ENCODE data around the gene GSDME.

The GSDME gene

DNA sequence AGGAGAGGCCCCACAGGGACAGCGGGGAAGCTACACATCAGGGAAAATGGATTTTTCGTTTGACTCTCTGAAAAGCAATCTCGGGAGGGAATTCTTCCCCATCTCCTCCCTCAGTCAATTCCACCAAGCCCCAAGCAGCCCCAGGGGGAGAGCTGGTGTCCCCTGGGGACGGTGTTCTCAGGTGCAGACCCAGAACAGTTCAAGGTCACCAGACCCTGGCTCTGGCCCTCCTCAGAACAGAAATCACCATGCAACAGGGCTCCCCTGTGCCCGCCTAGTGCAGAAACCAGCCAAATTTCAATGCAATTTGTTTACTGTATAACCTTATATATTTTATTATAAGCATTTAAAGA, 34.1 kb downstream of the GSDME start:
- no peak for DNase-seq (ENCODE audit: low read depth, low spot score)

DNA sequence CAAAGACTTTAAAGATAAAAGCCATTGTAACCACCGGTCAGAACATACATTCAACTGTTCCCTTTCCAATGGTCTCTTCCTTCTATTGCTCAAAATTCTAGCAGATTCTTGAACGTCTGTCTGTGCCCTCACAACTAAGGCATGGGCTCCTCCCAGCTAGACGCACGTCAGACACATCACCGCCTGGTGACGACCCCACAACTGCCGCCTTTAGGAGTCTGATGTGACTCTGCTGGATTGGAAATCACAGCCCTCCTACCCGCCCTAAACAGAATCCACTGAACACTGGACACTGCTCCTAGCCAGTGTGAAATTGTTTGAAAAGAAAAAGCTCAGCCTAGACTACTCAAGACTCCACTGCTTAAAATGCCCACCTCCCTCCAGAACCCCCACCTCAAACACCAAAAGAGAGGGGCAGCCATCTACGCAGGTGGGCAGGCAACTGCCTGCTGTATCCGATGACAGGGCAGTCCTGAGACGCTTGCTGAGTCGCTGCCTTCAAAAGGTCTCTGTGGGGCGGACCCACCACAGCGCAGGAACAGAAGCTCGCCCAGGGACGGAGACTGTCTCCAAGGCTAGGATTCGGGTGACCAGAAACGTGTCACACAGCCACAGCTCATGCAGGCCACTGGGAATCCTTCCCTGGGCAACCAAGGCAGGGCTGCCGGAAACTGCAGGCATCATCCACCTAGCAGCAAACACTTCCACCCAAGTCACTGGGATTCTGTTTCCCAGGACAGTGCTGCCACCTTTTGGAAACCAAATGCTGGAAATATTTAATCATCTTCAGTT, 34.7 kb downstream of the GSDME start:
- DNase-seq (ENCODE audit: low read depth, low spot score) = no peak

DNA sequence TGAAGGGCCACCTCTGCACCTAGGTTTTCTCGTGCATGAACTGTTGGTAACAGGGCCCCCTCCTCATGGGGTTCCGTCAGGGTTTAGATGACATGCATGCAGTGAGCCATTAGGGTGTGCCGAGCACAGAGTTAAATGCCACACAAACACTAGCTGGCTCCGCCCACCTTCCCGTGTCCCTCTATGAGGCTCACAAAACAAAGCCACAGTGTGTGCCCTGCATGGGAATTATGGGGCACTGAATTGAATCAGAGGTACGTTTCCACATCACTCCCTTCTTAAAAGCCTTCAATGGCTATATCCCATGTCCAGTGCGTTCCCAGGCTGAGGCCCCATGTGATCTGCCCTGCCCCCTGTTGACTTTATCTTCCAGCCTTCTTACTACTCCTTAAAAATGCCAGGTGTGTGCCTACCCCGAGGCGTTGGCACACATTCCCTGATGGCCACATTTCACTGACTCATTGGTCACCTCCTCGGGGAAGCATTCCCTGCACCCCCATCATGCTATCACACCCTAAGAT, 35.7 kb downstream of the GSDME start:
- no peak for DNase-seq (ENCODE audit: low read depth, low spot score)

DNA sequence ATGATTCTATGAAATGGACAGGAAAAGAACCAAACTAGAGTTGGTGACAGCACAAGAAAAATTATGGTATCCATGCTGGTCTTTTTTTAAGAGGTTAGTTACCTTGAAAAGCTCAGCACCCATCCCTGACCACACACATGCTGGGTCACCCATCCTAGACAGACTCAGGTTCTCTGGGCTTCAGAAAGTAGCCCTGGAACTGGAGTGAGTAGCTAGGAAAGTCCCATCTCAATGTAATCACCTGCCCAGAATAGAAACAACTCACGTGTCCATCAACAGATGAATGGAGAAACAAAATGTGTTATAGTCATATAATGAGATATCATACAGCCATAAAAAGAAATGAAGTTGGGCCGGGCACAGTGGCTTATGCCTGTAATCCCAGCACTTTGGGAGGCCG, 37.0 kb downstream of the GSDME start:
- DNase-seq (ENCODE audit: low read depth, low spot score) = no peak

DNA sequence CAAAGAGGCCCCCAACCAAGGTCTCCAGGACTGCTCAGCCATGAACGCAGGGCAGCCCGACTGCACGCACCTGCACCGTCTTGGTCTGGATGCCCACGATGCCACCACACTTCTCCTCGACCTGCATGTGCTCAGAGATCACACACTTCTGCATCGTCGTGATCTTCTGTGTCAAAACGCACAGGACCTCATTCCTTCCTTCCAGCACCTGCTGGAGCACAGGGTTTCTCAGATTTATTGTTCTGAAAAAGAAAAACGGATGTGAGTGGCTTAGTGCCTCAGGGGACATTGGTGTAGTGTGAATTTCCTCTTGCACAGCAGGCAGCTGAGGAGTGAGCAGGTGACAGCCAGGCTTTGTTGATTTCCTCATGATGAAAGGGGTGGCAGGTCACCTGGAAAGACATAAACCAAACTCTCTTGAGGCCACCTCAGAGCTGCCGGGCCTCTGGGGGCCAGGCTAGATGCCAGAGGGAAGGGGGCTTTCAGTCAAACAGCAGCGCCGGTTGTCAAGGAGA, 38.2 kb downstream of the GSDME start:
- DNase-seq (ENCODE audit: low read depth, low spot score) = no peak

DNA sequence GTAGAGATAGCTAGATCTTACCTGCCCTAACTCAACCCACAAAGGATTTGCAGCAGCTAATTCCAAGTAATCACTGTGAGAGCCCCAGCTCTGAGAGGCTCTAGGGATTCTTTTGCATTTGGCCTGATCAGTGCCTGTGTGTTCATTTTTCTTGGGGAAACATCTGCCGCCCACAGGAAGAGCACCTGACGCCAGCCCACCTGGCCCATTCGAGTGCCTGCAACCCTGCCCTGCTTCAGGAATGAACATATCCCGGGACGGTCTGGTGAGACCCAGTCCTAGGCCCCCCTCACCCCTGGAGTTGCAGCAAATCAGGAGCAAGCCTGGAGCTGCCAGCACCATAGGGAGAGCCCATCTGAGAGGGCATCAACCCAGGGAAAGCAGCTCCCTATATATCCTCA, 38.8 kb downstream of the GSDME start:
- no peak for DNase-seq (ENCODE audit: low read depth, low spot score)

DNA sequence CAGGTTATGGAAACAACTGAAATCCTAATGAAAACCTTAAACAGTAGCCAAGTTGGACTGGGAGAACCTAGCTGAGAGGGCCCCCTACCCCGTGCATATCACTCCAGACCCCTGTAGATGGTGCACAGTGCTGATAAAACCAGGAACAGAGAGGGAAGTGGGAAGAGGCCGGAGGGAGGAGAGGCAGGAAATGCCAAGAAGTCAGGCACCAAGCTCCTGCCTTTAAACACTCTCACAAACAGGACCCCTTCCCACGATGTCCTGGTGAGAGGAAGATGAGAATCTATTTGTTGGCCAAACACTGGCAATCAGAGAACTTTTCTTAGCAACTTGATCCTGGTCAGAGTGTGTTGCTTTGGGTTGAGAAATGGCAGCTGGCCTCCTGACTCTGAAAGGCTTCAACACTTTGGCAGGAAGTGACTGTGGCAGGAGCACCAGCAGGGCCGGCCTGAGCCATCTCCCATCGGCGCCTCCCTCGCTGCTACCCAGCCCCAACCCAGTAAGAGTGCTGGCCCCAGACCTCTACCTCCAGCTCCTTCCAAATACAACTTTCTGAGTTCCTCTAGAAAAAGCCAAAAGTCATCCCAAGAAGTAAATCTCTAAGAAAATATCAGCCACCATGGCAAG, 39.5 kb downstream of the GSDME start:
- DNase-seq (ENCODE audit: low read depth, low spot score) = no peak

DNA sequence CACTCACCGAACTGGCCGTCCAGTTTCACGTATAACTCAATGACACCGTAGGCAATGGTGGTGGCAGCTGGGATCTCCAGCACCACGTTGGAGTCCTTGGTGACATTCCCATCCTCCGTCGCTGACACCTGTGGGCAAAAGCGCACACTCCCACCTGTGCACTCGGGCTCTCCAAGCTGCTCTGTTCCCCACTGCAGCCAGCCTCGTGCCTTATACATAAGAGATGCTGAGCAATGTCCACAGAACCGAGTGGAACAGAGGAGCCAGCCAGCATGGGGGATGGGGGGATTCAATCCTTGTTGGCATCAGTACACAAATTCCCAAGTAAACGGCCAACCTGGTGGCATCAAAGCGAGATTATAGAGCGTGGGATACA, 40.0 kb downstream of the GSDME start:
- no peak for DNase-seq (ENCODE audit: low read depth, low spot score)

DNA sequence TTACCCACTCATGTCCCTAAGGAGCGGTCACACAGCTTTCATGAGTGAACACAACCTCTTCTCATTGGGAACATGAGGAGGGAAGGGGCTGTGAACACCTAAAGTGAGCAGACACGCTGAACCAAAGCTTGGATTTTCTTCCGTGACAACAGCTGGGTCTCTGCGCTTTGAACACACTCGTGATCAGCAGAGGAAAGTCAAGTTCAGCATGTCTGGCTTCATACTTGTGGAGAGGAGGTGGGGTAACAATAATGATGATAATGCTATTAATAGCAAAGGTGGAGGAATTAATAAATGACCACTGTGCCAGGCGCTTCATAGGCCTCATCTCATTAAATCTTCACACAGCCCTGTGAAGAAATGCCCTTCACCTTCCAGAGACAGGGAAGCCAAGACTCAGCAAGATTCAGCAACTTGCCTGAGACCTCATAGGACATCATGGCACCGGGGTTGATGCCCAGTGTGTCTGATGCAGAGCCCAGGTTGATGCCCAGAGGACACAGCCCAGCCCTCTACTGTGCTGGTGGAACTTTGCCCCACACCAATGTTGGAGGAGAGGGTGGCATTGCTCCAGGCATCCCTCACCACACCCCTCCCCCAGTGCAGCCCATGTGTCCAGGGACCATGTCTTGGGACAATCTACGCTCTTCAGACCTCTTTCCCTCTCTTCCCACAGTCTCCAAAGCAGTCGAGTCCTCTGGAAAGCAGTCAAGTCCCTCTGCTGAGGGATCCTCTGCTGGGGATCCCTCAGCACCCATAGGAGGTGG, 40.6 kb downstream of the GSDME start:
- no peak for DNase-seq (ENCODE audit: low read depth, low spot score)

DNA sequence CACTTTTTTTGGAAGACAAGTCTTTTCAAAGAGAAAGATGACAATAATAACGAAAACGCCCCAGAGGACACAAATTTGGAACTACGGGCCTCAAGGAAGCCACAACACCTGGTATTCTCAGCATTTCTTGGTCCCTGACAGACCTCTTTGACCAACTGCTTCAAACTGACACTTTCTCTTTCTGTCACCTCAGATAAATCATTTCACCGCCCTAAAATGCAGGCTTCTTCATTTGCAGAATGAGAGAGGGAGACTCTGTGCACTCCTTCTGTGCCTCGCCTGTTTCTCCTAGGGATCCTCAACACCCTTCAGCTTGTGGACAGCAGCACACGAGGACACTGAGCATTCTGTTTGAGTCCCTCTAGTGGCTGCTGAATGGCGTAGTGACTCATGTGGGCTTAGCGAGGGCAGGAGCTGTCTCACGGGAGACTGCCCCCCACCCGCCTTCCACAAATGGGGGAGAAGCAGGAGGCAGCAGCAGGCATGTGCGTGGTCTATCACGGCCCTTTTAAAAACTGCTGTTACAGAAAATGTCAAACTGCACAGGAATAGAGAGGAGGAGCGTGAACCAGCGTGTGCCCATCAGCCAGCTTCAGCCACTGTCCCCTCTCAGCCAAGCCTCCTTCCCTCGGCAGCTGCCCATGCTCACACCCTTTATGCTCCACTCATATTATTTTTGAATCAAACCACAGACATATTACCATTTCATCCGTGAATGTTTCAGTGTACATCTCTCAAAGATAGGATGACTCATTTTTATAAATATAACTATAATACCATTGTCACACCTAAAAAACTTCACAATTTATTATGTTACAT, 41.4 kb downstream of the GSDME start:
- no peak for DNase-seq (ENCODE audit: low read depth, low spot score)

DNA sequence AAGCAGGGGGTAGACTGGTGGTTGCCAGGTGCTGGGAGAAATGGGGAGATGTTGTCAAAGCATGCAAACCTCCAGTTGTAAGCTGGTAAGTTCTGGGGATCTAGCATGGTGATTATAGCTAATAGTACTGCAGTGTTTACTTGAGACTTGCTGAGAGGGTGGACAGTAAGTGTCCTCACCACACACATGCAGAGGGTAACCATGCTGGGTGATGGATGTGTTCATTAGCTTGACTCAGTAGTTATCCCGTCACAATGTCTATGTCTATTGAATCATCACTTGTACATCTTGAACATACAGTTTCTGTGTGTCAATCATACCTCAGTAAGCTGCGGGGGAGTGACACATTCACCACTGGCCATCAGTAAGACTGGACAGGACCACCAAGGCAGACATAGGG, 42.1 kb downstream of the GSDME start:
- DNase-seq (ENCODE audit: low read depth, low spot score) = no peak

DNA sequence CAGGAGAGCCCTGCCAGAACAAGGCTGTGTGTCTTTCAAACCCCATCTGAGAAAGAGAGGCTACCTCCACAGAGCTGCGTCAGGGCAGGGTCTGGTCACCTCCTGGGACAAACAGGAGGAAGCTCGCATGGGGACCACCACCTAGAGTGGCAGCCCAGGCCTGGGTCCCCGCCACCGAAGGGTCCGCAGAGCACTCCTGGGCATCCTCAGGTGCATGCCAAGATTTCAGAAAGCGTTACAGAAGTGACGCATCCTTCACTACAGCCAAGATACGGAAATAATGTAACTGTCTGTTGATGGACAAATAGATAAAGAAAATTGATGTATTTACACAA, 42.6 kb downstream of the GSDME start:
- no peak for DNase-seq (ENCODE audit: low read depth, low spot score)

DNA sequence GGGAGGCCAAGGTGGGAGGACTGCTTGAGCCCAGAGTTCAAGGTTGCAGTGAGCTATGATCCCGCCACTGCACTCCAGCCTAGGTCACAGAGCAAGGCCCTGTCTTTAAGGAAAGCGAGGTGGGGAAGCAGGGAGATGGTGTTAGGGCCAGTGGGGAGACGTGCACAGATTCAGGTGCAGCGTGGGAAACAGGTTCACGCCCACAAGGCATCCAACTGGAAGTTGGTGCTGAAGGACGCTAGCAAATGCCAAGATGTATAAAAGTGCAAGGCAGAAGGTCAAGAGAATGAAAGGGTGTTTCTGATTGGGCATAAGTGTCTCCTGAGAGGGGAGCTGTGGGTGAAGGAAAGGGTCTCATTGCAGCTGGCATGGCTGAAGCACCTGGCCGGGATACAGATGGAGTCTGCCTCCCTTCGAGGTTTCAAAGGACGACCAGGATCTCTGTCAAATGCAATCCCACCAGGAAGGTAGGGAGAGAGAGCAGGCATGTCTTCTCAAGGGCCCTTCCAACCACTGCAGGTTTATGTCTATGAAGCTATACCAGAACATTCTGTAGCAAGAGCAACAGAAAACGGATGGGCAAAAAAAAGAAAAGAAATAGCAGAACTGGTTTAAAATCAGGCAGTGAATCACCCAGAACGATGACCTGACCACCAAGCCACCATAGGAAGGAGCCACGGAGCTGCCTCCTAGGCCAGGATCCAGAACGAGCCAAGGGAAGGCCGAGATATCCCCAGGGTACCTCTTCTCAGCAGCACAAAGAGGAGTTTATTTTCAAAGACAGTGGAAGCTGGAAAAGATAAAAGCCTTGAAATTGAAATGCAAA, 43.2 kb downstream of the GSDME start:
- DNase-seq (ENCODE audit: low read depth, low spot score) = no peak

DNA sequence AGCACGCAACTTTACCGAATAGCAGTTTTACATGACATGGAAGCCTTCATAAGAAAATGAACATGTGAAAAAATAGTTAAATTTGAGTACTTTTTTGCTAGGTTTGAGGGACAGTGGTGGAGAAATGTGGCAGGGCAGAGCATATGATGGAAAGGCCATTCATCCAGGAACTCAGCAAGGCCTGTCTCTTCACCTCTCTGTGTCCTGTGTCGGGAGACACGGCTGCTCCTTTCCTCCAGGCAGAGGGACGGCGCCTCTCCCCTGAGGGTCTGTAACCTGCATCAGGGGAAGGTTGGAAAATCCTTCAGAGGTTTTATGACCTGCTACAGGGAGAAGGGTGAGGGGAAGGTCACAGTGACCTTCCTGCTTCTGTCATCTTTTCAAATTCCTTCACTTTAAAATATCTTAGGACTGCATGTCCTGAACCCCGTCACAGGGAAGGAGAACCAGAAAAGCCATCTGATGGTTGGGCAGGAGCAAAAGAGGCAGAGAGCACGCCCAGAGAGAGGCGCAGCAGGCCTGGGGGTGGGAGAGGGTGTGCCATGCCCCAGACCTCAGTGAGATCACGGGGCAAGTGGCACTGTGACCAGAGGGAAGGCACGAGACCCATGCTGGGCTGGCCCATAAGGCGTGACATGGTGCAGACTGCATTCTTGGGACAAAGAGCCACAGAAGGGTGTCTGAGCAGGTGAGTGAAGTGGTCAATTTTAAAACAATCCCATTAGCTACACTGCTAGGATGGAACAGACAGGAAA, 44.0 kb downstream of the GSDME start:
- no peak for DNase-seq (ENCODE audit: low read depth, low spot score)

DNA sequence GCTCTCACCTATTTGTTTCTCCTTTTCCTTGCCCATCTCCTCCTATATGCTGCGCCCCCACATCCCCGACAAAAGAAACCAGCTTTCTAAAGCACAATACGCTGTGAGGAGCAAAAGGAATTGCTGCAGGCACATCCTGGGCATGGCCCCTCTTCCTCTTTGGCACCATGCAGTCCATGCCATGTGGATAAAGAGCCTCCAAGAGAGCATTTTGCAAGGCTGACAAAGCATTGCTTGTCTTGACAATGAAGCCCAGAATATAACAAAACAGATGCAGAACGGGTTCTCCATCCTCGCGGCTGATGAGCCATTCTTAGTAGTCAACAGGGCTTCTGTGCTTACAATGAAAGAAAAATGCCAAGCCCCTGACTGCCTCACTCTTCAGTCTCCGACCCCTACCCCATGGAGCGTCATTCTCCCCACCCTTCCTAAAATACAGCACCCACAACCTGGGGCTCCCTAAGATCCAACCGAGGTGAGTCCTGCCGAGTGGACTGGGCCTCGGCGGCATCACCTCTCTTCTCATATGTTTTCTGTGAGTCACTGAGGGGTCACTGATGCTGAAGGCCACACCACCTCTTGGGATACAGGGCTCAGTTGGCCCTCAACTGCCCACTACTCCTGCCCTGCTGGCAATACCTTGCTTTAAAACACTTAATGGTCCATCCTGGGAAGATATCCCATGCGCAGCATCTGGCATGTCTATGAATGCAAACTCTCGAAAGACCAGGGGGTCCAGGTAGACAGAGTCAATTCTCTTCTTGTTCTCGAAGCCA, 47.5 kb downstream of the GSDME start:
- no peak for DNase-seq (ENCODE audit: low read depth, low spot score)

DNA sequence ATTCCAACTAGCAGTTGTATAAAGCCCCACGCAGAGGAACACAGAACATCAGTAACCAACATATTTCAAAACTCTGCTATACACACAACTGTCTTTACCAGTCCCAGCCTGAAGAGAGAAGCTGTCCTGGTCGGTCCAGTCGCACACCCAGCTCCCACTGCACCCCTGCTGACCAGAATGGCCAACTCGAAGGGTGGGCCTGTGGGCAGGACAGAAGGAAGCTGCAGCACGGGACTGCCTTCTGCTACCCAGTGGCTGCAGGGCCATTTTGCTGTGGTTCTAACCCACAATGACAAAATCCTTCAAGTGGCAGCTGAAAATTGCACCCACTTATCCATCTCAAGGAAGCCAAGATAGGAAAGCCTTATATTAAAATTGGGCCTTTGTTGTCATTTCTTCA, 48.2 kb downstream of the GSDME start:
- DNase-seq (ENCODE audit: low read depth, low spot score) = no peak

DNA sequence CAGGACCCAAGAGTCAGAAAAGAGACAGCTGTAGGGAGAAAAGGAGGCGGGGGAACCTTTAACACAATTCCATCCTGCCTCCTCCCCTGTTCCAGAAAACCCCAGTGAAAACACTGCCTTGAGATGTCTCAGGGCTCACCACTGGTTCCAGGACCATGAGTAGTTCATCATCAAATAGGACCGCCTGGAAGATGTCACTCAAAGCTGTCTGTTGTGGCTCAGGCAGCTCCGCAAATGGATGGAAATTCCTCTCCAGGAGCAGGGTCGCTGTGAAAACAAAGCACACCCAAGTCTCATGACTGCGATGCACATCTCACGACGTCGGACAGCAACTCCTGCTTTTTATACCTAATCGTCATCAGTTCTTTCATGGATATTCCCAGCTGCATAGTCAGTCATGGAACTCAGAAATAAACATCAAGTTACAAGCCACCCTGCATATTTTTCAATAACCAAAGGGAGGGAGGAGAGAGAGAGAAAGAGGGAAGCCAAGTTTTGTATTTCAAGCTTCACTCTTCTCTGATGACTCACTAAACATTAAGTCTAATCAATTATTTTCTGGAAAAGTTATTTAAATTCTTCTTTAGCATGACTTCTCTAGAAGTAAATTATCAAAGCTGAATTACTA, 49.2 kb downstream of the GSDME start:
- DNase-seq (ENCODE audit: low read depth, low spot score) = no peak

DNA sequence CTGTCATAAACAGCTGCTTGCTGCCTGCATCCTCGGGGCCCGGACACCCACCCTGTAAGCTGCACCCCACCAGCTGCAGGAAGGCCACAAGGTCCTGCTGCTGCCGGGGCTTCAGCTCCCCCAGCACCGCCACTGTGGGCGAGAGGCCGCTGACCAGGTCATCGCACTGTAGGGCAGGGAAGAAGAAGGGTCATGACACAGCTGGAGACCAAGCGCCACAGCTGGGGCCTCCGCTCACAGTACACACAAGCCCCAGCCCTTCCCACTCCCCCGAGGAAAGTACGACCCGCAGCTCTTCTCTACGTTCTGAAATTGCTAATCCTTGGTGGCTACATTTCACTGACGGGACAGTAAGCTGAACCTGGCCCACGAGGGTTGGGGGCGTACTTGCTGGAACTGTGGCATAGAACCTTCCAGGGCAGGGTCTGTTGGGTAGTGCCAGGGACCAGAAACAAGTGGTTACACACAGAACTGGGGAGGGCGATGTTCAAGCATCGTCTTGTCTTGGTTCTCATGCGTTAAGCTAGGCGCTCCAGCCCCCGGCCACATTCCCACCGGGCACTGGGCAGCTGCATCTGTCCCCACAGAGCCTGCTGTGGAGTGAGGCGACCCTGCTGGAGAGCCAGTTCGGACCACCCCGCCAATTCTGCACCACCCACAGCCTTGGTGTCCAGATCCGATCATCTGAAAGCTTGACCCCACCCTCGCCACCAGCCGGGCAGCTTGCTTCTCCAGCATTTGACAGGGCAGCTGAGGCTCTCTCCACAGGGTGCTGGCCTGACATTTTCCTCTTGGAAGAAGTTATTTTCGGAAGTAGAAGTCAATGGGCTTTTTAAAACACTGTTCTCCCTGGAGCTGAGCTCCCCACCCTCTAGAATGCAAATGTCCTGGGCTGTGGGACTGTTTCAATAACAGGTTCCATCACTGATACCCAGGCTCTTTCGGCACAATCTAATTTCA, 50.8 kb downstream of the GSDME start:
- DNase-seq (ENCODE audit: low read depth, low spot score) = no peak
